Measurements from ENCODE around the gene TMEM138.

The TMEM138 gene

DNA sequence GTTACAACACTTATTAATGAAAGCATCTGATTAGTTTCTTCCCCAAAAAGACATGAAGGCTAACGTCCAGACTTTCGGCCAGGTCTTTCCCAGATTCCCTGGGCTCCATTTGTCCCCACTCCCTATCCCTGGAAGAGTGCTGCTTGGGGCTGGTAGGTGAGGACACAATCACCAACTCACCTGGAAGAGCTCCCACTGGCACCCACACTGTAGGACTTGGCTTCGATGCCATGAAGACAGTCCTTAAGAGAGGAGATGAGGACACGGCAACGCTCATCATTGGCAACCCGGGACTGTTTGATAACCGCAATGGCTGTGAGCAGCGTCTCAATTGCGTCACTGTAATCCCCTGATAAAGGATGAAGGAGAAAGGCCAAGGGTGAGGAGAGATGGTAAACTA, 49.4 kb downstream of the TMEM138 start:
- no peak for DNase-seq

DNA sequence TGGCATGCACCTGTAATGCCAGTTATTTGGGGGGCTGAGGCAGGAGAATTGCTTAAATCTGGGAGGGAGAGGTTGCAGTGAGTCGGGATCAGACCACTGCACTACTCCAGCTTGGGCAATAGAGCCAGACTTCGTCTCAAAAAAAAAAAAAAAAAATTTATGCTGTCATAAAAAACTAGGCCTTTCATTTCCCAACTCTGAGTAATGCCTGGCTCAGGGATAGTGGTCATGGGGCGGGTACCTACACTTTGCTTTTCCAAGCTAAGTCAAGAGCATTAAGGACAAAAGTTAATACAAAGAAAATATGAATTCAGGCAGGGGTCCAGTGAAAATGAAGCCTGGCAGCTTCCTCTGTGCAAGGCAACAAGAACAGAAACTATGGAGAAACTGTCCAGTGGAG, 51.3 kb downstream of the TMEM138 start:
- no peak for DNase-seq

DNA sequence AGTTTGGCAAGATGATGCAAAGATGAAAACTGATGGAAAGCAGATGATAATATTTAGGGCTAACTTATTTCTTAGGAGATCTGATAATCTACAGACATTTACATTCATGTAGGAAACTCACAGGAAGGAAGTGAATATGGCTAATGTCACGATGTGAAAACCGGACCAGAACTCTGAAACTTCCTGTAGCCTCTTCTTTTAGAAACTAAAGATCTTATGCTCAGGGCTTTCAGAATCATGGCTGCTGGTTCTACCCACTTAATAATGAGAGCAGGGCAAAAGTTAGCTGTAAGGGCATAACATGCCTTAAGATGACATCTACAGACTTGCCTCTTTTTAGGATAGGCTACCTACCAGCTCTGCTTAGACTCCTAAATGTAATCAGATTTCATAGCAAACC, 52.4 kb downstream of the TMEM138 start:
- no peak for DNase-seq

DNA sequence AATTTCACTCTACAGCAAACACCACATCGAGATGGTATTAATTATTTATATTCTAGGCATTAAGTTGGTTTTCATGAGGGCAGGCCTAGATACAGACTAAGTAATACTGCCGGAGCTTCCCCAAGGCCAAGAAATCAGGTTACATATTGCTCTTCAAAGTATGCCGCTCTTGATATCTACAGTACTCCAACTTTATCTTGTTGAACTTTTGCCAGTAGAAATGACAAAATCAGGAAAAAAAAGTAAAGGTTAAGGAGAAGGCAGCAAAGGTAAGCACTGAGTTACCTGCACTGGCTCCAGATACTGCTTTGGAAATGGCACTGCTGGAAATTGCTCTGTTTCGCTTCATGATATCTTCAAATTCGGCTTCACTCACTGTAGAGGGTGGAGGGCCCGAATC, 53.2 kb downstream of the TMEM138 start:
- no peak for DNase-seq

DNA sequence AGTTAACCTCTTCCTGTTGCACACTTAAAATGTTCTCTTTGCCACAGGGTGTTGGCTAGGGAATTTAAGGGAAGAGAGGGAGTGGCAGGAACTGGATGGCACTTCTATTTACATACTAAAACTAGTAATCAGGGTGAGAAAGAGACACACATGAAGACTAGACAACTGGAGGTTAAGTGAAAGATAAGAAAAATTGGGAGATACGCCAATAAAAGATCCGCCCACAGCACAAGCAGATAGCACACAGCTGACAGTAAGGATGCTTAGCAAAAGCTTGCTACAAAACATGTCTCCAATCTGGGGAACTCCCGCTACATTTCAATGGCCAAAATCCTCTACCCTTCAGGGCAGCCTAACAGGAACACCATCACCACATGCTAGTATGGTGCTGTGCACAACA, 54.8 kb downstream of the TMEM138 start:
- no peak for DNase-seq

DNA sequence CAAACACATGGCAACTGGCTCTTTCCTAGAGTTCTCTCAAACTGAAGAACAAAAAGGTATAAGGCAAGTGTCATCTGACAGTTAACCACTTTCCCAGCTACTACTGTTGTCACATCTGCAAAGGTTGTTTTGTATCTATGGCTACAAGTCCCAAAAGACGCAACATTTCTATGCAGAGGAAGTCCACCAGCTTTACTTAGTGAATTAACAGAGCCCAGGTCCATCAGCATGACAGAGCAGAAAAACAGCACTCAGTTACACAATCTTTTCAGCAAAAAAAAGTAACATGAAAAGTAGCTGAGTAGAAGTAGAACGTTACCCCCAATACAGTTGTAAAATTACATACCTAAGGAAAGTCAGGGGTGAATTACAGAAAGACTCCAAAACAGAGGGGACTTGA, 55.5 kb downstream of the TMEM138 start:
- DNase-seq, result no peak

DNA sequence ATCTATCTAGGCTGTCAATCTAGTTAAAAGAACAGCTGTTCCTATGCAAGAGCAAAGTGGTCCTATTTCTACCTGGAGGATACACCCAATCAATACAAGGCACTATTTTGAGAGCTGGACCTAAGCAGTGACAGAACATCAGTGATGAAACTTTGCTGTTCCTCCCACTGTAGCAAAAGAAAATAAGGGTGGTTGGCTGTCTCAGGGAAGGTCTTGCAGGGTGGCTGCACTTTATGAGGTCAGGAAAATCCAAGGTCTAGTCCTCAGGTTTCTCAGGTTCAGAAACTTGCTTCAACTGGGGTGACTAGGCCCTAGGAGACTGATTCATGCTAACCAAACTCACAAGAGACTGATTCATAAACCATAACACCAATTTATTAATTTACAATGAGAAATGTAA, 56.0 kb downstream of the TMEM138 start:
- no peak for DNase-seq

Measured in stimulated activated CD4-positive, alpha-beta T cell treated with anti-CD3 and anti-CD28 coated beads, Interleukin-4, amount 100 ng/mL, for 24 hours (primary cell).